ENCODE data around the gene PLIN3. TPM values are rescaled to one million over a fixed set of nuclear protein-coding genes. Genes with fewer than 3 reads are reported as not detected.
"Not testable (repeated sequence)": the region's sequence is repeated elsewhere in the genome, so short reads cannot be mapped to it uniquely, and the experiment has no call there.

PLIN3 gene
- polyA plus RNA-seq, 1 donor = 37.5 TPM

- not testable (repeated sequence) for DNase-seq (ENCODE audit: low read depth)
These were observed 25.5 kb upstream of the PLIN3 start for GRCh38 chr19:4892962-4893361.

DNA sequence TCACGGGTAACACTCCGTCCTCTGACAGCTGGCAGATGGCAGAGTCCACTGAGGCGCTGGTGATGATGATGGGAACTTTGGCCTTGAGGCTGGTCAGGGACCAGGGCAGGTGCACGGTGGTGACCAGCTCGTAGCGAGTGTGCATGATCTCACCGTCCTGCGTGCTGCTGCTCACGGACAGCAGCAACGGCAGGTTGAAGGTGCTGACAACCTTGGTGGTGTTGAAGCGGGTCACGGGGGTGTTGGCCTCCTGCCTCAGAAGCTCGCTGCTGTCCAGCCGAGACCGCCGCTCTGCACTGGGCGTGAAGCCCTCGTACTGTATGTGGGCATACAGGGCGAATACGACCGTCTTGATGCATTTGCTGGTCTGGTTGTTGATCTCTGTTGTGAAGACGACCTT lies 23.6 kb upstream of the PLIN3 start:
- DNase-seq (ENCODE audit: low read depth) = no peak

- DNase-seq (ENCODE audit: low read depth) = no peak
These were observed 21.8 kb upstream of the PLIN3 start for GRCh38 chr19:4889034-4889815.

DNA sequence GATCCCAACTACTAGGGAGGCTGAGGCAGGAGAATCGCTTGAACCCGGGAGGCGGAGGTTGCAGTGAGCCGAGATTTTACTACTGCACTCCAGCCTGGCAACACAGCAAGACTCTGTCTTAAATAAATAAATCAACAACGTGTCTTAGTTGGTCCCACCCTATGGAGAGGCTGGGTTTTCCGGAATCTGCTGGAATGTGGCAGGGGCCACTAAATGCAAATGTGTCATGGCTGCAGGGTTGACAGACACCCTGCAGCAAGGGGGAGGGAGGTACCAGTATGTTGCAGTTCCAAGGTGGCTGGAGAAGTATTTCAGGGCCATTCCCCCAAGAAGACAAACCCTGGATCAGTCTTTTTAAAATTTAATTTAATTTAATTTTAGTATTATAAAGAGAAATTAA lies 20.3 kb upstream of the PLIN3 start:
- not testable (repeated sequence) for DNase-seq (ENCODE audit: low read depth)

DNA sequence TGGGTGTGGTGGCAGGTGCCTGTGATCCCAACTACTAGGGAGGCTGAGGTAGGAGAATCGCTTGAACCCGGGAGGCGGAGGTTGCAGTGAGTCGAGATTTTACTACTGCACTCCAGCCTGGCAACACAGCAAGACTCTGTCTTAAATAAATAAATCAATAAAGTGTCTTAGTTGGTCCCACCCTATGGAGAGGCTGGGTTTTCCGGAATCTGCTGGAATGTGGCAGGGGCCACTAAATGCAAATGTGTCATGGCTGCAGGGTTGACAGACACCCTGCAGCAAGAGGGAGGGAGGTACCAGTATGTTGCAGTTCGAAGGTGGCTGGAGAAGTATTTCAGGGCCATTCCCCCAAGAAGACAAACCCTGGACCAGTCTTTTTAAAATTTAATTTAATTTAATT lies 17.5 kb upstream of the PLIN3 start:
- not testable (repeated sequence) for DNase-seq (ENCODE audit: low read depth)

GRCh38 chr19:4882874-4883273 lies 15.4 kb upstream of the PLIN3 start:
- DNase-seq (ENCODE audit: low read depth) = not testable (repeated sequence)

DNA sequence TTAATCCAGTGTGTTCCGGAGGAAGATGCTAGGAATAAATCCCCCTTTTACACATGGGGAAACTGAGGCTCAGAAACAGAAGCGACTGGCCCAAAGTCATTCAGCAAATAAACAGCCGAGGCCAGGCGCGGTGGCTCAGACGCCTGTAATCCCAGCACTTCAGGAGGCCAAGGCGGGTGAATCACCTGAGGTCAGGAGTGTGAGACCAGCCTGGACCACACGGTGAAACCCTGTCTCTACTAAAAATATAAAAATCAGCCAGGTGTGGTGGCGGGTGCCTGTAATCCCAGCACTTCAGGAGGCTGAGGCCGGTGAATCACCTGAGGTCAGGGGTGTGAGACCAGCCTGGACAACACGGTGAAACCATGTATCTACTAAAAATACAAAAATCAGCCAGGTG lies 11.6 kb upstream of the PLIN3 start:
- no peak for DNase-seq (ENCODE audit: low read depth)

- DNase-seq (ENCODE audit: low read depth) = no peak
These were observed 11.1 kb upstream of the PLIN3 start for GRCh38 chr19:4878491-4878968.

DNA sequence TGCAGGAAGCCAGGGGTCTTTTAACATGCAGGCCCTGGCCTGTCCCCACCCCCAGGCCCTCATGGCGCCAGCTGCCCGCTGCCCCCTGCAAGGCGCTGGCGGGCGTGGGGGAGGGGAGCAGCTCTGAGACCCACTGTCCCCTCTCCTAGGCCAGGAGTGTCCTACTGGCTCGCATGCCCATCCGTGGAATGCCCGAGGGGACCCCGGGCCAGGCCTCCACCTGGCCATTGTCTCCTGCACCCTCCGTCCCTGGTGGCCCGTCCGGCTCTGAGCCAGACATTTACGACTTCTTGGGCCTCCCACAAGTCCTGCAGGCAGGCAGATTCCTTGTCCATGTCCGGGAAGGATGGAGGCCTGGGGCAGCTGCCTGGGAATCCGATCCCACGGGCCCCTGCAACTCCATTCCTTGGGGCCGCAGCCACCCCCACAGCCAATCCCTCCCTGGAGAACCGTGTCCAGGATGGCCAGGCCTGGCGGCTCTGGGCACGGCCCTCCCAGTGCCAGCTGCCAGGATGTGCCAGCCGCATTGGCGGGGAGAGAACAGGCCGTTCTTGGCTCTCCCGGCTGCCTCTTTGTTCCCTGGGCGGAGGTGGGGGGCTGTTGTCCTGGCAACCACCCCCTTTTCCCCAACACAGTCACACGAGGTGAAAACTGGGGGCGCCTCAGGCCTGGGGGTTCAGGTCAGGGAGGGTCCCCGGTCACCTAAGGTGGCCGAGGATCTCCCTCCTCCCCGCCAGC lies 10.5 kb upstream of the PLIN3 start:
- DNase-seq (ENCODE audit: low read depth) = no peak

GRCh38 chr19:4873930-4874329 lies 6.5 kb upstream of the PLIN3 start:
- no peak for DNase-seq (ENCODE audit: low read depth)

DNA sequence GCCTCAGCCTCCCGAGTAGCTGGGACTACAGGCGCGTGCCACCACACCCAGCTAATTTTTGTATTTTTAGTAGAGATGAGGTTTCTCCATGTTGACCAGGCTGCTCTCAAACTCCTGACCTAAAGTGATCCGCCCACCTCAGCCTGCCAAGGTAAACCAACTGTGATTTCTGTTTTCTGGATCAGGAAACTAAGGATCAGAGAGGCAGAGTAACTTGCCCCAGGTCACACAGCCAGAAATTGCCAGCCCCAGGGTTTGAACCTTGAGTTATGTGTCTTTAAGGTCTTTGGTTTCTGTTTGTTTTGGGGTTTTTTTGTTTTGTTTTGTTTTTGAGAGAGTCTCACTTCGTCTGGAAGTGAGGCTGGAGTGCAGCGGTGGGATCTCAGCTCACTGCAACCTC lies 4.2 kb upstream of the PLIN3 start:
- DNase-seq (ENCODE audit: low read depth) = no peak

GRCh38 chr19:4870025-4870700 lies 2.7 kb upstream of the PLIN3 start:
- no peak for DNase-seq (ENCODE audit: low read depth)

- DNase-seq (ENCODE audit: low read depth) = no peak
These were observed 893 bp upstream of the PLIN3 start for GRCh38 chr19:4868286-4868834.

DNA sequence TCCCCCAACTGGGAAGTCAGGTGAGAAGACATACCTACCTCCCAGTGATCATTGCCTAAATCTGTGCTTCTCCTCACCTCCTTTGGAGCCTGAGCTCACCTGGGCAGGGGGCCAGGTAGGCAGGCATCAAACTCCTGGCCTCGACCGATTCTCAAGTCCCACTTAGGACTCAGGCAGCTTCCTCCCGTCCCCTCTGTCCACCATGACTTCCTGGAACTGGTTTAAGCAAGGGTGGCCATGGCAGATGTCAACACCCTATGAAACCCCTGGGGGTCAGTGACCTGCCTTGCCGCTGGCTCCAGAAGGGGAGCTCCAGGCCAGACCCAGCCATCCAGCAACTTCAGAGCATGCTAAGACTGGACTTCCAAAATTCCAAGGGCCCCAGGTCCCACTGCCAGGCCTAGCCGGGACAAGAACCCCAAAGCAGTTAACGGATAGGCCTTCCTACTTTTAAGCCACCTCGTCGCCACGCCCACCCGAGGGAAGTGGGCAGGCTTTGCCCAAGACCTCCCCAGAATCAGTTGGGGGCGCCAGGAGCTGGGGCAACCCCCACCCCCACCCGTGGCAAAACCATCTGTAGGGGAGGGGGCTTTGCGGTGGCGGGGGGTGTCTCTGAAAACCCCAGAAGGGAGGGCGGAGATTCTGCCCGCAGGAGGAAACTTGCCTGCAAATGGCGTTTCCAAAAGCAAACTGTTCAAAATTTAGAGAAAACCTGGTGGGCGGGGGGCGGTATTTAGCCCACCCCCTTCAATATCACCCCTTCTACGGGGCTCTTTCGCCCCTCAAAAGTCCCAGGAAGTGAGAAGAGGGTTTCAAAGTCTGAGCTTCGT lies 657 bp downstream of the PLIN3 start:
- DNase-seq (ENCODE audit: low read depth) = no peak

- no peak for DNase-seq (ENCODE audit: low read depth)
These were observed 6.3 kb downstream of the PLIN3 start for GRCh38 chr19:4861147-4861546.

- no peak for DNase-seq (ENCODE audit: low read depth)
These were observed 7.8 kb downstream of the PLIN3 start for GRCh38 chr19:4859697-4860096.

DNA sequence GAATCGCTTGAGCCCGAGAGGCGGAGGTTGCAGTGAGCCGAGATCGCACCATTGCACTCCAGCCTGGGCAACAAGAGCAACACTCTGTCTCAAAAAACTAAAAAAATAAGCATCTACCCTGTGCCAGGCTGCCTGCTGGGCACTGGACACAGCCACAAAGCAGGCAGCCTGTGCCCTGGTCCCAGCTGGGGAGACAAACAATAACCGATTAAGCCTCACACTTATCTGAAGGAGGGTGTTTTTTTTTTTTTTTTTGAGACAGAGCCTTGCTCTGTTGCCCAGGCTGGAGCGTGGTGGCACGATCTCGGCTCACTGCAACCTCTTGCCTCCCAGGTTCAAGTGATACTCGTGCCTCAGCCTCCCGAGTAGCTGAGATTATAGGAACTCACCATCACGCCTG lies 11.0 kb downstream of the PLIN3 start:
- not testable (repeated sequence) for DNase-seq (ENCODE audit: low read depth)

DNA sequence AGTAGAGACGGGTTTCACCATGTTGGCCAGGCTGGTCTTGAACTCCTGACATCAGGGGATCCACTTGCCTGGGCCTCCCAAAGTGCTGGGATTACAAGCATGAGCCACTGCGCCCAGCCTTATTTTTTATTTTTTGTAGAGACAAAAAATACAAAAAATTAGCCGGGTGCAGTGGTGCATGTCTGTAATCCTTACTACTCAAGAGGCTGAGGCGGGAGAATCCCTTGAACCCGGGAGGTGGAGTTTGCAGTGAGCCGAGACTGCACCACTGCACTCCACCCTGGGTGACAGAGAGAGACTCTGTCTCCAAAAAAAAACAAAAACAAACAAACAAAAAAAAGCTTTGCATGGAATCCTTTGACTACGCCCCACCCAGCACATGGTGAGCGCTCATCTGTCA lies 14.0 kb downstream of the PLIN3 start:
- DNase-seq (ENCODE audit: low read depth) = not testable (repeated sequence)

DNA sequence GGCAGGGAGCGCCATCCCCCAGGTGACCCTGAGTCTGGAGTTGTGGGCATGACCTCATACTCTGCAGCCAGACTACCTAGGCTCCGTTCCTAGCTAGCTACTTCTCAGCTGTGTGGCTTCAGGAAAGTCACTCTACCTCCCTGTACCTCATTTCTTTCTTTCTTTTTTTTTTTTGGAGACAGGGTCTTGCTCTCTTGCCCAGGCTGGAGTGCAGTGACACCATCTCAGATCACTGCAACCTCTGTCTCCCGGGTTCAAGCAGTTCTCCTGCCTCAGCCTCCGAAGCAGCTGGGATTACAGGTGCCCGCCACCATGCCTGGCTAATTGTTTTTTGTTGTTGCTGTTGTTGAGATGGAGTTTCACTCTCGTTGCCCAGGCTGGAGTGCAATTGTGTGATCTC lies 15.0 kb downstream of the PLIN3 start:
- DNase-seq (ENCODE audit: low read depth) = no peak

DNA sequence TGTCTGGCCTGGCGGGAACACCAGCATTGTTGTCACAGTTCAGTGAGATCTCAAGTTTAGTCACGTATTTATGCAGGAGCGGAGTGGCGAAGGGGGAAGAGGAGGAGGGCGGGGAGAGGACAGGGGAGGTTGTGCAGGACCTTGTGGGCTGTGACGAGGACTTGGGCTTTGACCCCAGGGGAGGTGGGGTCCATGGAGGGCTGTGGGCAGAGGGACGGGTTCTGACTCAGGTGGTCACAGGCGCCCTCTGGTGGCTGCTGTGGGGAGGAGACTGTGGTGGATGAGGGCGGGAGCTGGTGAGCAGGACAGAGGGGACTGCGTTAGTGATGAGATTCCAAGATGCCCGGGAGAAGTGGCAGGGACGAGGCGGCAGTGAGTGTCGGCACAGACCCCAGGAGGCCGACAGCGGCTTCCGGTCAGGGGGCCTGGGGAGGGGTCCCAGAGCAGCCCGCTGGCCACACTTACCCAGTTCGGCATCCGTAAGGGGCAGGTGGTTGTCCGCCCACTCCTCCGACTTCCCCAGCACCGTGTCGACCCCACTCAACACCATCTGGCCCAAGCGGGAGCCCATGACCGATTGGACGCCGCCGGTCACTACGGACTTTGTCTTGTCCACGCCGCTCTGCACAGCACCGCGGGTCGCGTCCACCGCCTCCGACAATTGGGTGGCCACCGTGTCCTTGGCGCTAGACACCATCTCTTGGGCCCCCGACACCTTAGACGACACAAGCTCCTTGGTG lies 15.7 kb downstream of the PLIN3 start:
- no peak for DNase-seq (ENCODE audit: low read depth)

DNA sequence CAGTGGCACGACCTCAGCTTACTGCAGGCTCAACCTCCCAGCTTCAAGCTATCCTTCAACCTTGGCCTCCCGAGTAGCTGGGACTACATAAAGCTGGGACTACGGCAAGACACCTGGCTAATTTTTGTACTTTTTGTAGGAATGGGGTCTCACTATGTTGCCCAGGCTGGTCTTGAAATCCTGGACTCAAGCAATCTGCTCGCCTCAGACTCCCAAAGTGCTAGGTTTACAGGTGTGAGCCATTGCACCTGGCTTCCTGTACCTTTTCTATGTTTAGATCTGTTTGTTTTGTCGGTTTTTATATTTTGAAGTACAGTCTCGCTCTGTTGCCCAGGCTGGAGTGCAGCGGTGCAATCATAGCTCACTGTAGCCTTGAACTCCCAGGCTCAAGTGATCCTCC lies 18.4 kb downstream of the PLIN3 start:
- no peak for DNase-seq (ENCODE audit: low read depth)

Measured in forelimb muscle (tissue), 1 donor.